Measurements from ENCODE around the gene SPATS2L.

SPATS2L gene

DNA sequence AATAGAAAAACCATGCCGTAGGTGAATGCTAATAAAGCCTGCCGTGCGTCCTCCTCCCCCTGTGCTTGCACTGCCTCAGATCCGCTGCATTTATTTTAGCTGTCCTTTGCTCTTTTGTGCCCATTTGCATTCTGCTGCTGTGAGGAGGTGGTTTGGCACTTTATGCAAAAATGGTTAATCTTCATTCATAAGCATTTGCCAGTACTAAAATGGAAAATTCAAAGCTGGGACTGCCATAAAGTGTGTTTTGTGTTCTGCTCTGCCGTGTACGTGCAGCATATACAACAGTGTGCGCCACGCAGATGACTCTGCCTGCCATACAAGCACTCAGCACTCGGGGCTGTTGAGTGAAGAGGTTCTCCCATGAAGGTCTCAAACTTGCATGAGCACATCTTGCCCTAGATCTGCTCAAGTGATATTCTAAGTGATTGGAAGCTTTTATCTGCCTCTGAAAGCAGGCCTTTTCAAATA, 73.6 kb downstream of the SPATS2L start:
- no peak for DNase-seq

DNA sequence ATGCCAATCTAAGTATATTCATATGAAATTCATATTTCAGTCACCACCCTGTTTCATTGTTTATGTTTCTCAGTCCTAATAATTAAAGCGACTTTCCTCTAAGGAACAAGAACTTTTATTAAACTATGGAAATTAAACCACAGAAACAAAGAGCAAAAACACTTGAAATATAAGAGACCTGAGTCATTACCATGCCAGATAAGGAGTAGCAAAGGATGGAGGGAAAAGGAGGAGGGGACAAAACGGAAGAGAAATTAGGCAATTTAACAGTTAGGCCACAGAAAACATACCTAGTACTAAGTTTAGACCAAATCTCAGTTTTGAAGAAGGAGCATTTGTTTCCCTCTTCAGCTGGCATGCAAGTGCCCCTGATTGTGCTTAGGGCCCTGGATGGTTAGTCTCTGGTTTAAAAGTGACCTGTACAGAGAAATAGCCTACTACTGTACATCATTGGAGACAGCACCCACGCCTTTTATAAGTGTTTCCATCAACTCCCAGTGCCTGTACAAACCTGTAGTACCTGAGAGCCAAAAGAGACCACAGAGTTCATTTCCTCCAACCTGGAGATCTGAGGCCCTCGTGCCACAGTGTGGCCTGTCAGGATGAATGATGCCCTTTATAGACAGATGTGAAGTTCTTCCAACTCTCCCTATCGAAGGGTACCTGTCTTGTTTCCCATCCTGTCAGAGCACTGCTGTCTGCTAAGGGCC, 74.5 kb downstream of the SPATS2L start:
- no peak for DNase-seq

DNA sequence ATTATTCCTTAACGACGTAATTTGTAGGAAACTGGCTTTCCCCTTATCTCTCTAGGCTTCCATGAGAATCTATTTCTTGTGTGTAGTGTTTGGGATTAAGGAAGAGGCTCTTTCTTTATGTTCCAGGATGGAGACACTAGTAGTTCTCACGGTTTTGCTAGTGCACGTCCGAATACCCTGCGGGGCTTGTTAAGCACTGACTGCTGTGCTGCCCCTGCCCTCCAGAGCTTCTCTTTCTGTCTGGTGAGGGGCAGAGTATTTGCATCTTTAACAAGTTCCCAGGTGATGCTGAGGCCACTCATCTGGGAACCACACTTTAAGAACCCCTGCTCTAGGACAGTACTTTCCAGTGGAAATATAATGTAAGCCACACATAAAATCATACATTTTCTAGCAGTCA, 76.4 kb downstream of the SPATS2L start:
- no peak for DNase-seq

- DNase-seq: peak; percentile 12
Observed at GRCh38 chr2:200383380-200384110, 77.1 kb downstream of the SPATS2L start.

GRCh38 chr2:200385063-200385635, 78.7 kb downstream of the SPATS2L start:
- no peak for DNase-seq

- no peak for DNase-seq
Observed at GRCh38 chr2:200393191-200393590, 86.7 kb downstream of the SPATS2L start.

DNA sequence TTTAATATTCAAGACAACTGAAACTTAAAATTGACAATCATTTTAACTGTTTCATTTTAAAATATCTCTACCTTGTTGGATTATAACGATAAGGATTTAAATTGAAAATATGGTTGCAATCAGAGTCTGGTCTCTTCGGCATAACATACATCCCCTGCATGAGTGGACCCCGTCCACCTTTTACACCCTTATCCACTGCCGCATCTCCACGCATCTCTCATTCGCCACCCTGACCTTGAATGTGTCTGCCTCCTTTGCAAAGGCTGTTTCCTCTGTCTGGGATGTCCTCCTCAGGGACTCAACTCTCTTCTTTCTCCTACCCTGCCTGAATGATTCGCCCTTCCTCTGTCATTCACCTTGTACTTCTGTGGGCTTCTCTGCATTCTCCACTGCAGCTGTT, 87.6 kb downstream of the SPATS2L start:
- no peak for DNase-seq

- no peak for DNase-seq
Observed at GRCh38 chr2:200396781-200397242, 90.3 kb downstream of the SPATS2L start.

- no peak for DNase-seq
Observed at GRCh38 chr2:200397785-200398184, 91.3 kb downstream of the SPATS2L start.

DNA sequence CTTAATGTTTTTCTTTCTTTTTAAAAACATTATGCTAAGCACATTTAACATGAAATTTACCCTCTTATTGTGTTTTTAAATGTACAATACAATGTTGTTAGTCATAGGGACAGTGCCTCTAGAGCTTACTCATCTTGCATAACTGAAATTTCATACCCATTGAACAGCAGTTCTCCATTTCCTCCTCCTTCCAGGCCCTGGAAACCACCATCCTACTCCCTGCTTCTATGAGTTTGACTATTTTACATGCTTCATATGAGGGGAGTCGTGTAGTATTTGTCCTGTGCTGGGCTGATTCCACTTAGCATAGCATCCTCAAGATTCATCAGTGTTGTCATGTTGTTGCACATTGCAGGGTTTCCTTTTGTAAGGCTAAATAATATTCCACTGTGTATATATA, 92.6 kb downstream of the SPATS2L start:
- DNase-seq: no peak

- DNase-seq: no peak
Observed at GRCh38 chr2:200399636-200400035, 93.1 kb downstream of the SPATS2L start.

GRCh38 chr2:200403814-200404213, 97.3 kb downstream of the SPATS2L start:
- no peak for DNase-seq

GRCh38 chr2:200404615-200405014, 98.1 kb downstream of the SPATS2L start:
- DNase-seq: no peak

DNA sequence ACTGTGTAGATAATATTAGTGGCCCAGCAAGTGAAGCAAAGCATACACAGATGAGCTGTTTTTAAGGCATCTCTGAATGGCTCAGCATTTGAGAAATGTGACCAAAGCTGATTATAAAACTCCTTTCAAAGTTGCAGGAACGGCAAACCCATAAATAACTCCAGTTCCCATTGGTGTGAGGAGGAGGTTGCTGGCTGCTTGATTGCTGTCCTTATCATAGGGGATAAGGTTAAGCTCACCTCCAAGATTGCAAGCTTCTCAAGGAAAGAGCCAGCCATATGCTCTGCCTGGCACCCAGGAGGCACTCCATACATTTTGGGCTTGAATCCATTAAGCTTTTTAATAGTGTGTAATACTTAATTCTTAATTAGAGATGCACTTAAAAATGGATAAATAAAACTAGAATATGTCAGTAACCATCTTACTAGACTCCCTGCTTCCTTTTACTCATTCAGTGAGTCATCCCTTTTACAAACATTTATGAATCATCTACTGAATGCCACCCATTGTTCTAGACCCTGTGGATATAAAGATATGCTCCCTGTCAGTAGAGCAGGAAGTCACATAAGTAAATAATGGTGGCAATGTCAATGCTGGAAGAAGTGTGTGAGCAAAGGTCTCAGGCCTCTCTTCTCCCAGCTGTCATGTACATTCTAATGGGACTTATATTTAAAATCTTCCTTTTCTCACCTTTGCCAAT, 99.3 kb downstream of the SPATS2L start:
- peak; percentile 21 for DNase-seq

DNA sequence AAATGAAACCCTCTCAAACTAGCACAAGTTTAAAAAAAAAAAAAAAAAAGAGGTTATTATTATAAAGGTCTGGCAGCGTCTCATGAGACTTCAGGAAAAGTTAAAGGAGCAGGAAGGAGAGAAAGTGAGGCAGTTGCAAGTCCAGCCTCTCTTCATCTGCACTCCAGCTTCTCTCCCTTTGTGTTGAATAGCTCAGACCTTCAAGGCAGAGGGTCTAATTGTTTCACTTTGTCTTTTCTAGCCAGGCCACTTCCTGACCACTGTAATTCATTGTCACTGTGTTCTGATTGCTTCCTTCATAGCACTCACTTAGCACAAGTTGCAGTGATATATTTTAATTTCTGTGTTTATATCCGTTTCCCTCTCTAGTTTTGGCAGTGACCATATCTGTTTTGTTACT, 99.9 kb downstream of the SPATS2L start:
- DNase-seq: no peak

DNA sequence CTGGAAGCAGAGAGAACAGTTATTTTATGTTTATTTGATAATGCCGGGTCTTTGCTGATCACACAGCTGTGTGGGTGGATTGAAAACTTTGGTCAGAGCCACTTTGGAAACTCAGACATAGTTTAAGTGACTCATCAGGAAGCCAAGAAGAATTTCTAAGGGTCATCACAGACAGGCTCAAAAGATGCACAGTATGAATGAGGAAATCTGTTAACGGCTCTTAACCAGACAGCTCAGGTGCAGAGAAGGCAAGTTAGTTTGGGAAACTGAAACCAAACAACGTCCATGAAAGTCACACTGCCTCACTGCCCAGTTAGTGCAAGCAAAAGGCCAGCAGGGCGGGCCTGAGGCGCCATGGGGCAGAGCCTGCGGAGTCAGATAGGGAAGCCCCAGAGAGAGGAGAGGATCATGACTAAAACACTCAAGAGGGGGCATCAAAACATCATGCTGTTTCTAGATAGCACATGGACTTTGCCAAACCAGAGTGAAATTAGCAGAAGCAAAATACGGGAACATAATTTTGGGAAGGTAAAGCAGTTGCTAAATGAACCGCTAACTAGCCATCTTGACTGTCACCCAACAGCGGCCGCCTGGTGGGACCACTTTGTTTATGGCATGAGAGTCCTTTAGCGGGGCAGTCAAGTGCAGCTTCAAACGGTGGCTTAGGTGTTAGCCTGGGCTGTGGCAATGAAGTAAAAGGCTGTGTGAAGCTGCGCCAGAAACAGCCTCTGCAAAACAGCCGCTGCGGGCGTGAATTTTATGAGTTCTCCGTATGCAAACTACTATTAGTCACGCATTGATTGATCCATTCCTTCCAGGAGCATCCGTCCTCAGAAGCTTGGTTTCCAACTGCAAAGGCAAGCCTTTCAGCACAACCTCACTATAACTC, 102.2 kb downstream of the SPATS2L start:
- no peak for DNase-seq

GRCh38 chr2:200411831-200412230, 105.3 kb downstream of the SPATS2L start:
- DNase-seq: no peak

DNA sequence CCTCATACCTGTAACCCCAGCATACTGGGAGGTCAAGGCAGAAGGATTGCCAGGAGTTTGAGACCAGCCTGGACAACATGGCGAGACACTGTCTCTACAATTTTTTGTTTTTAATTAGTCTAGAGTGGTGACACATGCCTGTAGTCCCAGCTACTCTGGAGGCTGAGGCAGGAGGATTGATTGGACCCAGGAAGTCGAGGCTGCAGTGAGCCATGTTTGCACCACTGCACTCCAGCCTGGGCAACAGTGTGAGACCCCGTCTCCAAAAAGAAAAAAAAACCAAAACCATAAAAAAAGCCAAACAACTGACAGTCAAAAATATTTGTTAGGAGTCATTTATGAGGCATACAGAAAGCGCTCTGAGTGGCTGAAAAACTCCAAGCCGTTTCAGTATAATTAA, 107.9 kb downstream of the SPATS2L start:
- DNase-seq: no peak

- DNase-seq: no peak
Observed at GRCh38 chr2:200415455-200415854, 109.0 kb downstream of the SPATS2L start.

GRCh38 chr2:200416878-200417277, 110.4 kb downstream of the SPATS2L start:
- no peak for DNase-seq

- no peak for DNase-seq
Observed at GRCh38 chr2:200417366-200417765, 110.9 kb downstream of the SPATS2L start.

DNA sequence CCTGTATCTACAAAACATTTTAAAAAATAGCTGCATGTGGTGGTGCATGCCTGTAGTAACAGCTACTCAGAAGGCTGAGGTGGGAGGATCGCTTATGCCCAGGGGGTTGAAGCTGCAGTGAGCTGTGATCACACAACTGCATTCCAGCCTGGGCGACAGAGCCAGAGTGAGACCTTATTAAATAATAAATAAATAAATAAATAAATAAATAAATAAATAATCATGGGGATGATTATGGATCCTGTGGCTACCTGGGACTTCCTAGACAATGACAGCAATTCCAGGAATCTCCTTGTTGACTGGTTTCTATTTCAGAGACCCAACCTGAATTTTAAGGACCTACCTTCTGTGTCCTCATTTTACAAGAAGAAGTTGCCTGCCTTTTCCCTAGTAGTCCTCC, 111.9 kb downstream of the SPATS2L start:
- DNase-seq: no peak

Data from hematopoietic multipotent progenitor cell treated with erythropoietin and hydrocortisone succinate and interleukin-3 and kit ligand, for 8 days (in vitro differentiated cells).